Neural progenitor cell (in vitro differentiated cells): ENCODE data around the gene USP7. TPM values are rescaled to one million over a fixed set of nuclear protein-coding genes. Genes with fewer than 3 reads are reported as not detected.

Experiments used
- DNase-seq: peaks from one replicate; pipeline ENCODE4 v3.0.0-alpha.2; 2016; ENCODE audit warnings: low spot score
- H2AFZ ChIP-seq: fragments of 200-600 bp; sonication (generic); replicated peaks from 2 replicates; pipeline ENCODE4 v1.6.1; 2016; ENCODE audit warnings: antibody characterized with exemption
- H3F3A ChIP-seq: fragments of 200-600 bp; sonication (generic); 2 replicates; pipeline ENCODE4 v1.6.1; 2016; ENCODE audit warnings: antibody characterized with exemption, low read depth
- H3K27ac ChIP-seq: fragments of 200-600 bp; sonication (generic); 2 replicates; pipeline ENCODE4 v1.5.1; 2016; ENCODE audit warnings: mild to moderate bottlenecking
- H3K27me3 ChIP-seq: fragments of 200-600 bp; sonication (generic); 2 replicates; pipeline ENCODE4 v1.6.1; 2016; ENCODE audit warnings: mild to moderate bottlenecking, moderate library complexity
- H3K36me3 ChIP-seq: fragments of 200-600 bp; sonication (generic); 2 replicates; pipeline ENCODE4 v1.5.1; 2016
- H3K4me1 ChIP-seq: fragments of 200-600 bp; sonication (generic); 2 replicates; pipeline ENCODE4 v1.6.1; 2016; ENCODE audit warnings: mixed run types
- H3K4me2 ChIP-seq: fragments of 200-600 bp; sonication (generic); 2 replicates; pipeline ENCODE4 v1.6.1; 2016
- H3K4me3 ChIP-seq: fragments of 200-600 bp; sonication (generic); 2 replicates; pipeline ENCODE4 v1.5.1; 2016
- H3K79me2 ChIP-seq: fragments of 200-600 bp; sonication (generic); 2 replicates; pipeline ENCODE4 v1.6.1; 2016; ENCODE audit warnings: low read depth
- H3K9ac ChIP-seq: fragments of 200-600 bp; sonication (generic); 2 replicates; pipeline ENCODE4 v1.6.1; 2016
- H3K9me3 ChIP-seq: fragments of 200-600 bp; sonication (generic); 2 replicates; pipeline ENCODE4 v1.5.1; 2016; ENCODE audit warnings: low read depth
- H4K20me1 ChIP-seq: fragments of 200-600 bp; sonication (generic); 2 replicates; pipeline ENCODE4 v1.6.1; 2016; ENCODE audit warnings: low read depth
- H3K27ac Mint-ChIP-seq: 3 replicates; pipeline ENCODE4 v1.8.0; 2021; ENCODE audit warnings: mixed read lengths
- H3K27me3 Mint-ChIP-seq: 2 replicates; pipeline ENCODE4 v1.8.0; 2022; ENCODE audit warnings: low read depth, mild to moderate bottlenecking, inconsistent platforms, moderate library complexity, mixed read lengths; ENCODE audit not compliant: insufficient read depth
- H3K36me3 Mint-ChIP-seq: 3 replicates; pipeline ENCODE4 v1.8.0; 2021; ENCODE audit warnings: mixed read lengths
- H3K4me1 Mint-ChIP-seq: 3 replicates; pipeline ENCODE4 v1.8.0; 2021; ENCODE audit warnings: mixed read lengths
- H3K4me3 Mint-ChIP-seq: 3 replicates; pipeline ENCODE4 v1.8.0; 2021; ENCODE audit warnings: mild to moderate bottlenecking, moderate library complexity, mixed read lengths
- H3K9me3 Mint-ChIP-seq: 3 replicates; pipeline ENCODE4 v1.8.0; 2020; ENCODE audit warnings: mixed read lengths
- EZH2 ChIP-seq: fragments of 200-600 bp; sonication (generic); IDR thresholded peaks from 2 replicates; pipeline ENCODE4 v1.6.1; 2017; ENCODE audit warnings: antibody characterized with exemption, mild to moderate bottlenecking, moderate library complexity
- EZH2phosphoT487 ChIP-seq: fragments of 200-600 bp; sonication (generic); IDR thresholded peaks from 2 replicates; pipeline ENCODE4 v1.6.1; 2017; ENCODE audit warnings: antibody characterized with exemption
- total RNA-seq: library from RNA; depleted of rRNA; stranded (reverse); fragments of >200 nt; gene quantifications from 2 replicates; pipeline ENCODE4 v1.2.3, GENCODE V29; 2015; ENCODE audit warnings: low replicate concordance
- TF ChIP-seq, protein P1 (sequence below): fragments of 200-600 bp; sonication (generic); IDR thresholded peaks from 2 replicates; pipeline ENCODE4 v1.5.1; 2017; ENCODE audit warnings: antibody characterized with exemption, mild to moderate bottlenecking

Gene USP7
- total RNA-seq, 1 donor from 2014 or later = 90.3 TPM

DNA sequence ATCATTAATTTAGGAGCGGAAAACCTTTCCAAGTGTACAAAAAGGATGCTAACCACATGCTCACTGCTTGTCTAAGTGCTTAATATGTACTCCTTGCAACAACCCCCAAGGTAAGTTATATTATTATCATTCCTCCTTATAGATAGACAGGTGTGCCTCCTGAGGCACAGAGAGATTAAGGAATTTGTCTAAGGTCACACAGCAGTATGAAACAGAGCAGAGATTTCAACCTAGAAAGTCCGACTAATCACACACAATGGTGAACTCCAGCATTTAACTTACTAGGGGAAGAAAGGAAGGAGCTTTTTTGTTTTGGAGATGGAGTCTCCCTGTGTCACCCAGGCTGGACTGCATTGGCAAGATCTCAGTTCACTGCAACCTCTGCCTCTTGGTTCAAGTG lies 37.0 kb upstream of the USP7 start:
- H3K4me1 Mint-ChIP-seq = peaks cover 2% of the 10 kb centered on the region
- TF ChIP-seq, protein P1, sequence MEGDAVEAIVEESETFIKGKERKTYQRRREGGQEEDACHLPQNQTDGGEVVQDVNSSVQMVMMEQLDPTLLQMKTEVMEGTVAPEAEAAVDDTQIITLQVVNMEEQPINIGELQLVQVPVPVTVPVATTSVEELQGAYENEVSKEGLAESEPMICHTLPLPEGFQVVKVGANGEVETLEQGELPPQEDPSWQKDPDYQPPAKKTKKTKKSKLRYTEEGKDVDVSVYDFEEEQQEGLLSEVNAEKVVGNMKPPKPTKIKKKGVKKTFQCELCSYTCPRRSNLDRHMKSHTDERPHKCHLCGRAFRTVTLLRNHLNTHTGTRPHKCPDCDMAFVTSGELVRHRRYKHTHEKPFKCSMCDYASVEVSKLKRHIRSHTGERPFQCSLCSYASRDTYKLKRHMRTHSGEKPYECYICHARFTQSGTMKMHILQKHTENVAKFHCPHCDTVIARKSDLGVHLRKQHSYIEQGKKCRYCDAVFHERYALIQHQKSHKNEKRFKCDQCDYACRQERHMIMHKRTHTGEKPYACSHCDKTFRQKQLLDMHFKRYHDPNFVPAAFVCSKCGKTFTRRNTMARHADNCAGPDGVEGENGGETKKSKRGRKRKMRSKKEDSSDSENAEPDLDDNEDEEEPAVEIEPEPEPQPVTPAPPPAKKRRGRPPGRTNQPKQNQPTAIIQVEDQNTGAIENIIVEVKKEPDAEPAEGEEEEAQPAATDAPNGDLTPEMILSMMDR = no peak
- TF ChIP-seq EZH2 (no peak), EZH2phosphoT487 (no peak)
- H3K27me3 ChIP-seq = no peaks in the 10 kb centered on the region
- H3K27ac Mint-ChIP-seq = no peak overlapping the region
- H3K36me3 Mint-ChIP-seq = no peaks in the 10 kb centered on the region
- H3K27me3 Mint-ChIP-seq = peaks cover 5% of the 10 kb centered on the region
- H3K9me3 ChIP-seq = no peaks in the 10 kb centered on the region
- H3K27ac ChIP-seq = no peak overlapping the region
- no peak for DNase-seq
- H3K36me3 ChIP-seq = no peaks in the 10 kb centered on the region
- no peak overlapping the region for H3K4me2 ChIP-seq
- H3K9me3 Mint-ChIP-seq = no peaks in the 10 kb centered on the region
- H3F3A ChIP-seq = no peaks in the 10 kb centered on the region
- no peaks in the 10 kb centered on the region for H3K79me2 ChIP-seq
- no peak overlapping the region for H3K4me3 Mint-ChIP-seq
- no peak overlapping the region for H3K9ac ChIP-seq
- H3K4me1 ChIP-seq = no peaks in the 10 kb centered on the region
- H4K20me1 ChIP-seq = no peaks in the 10 kb centered on the region
- no peak overlapping the region for H2AFZ ChIP-seq
- H3K4me3 ChIP-seq = no peak overlapping the region

DNA sequence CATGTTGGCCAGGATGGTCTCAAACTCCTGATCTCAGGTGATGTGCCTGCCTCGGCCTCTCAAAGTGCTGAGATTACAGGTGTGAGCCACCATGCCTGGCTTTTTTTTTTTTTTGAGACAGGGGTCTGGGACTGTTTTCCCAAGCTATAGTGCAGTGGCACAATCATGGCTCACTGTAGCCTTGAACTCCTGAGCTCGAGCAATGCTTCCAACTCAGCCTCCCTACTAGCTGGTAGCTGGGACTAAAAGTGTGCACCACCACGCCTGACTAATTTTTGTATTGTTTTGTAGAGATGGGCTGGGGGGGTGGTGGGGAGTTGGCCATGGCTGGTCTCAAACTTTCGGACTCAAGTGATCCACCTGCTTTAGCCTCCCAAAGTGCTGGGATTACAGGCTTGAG lies 36.1 kb upstream of the USP7 start:
- Histone ChIP-seq H3K4me1 (no peaks in the 10 kb centered on the region), H3K27me3 (no peaks in the 10 kb centered on the region), H2AFZ (no peak overlapping the region), H3K9ac (no peak overlapping the region), H3K36me3 (no peaks in the 10 kb centered on the region), H3K4me2 (no peak overlapping the region), H3K27ac (no peak overlapping the region), H3K79me2 (no peaks in the 10 kb centered on the region), H4K20me1 (no peaks in the 10 kb centered on the region), H3K4me3 (no peak overlapping the region), H3K9me3 (no peaks in the 10 kb centered on the region), H3F3A (no peaks in the 10 kb centered on the region)
- Mint-ChIP-seq H3K36me3 (no peaks in the 10 kb centered on the region), H3K4me3 (no peak overlapping the region), H3K9me3 (no peaks in the 10 kb centered on the region), H3K4me1 (peaks cover 2% of the 10 kb centered on the region), H3K27ac (no peak overlapping the region), H3K27me3 (peaks cover 5% of the 10 kb centered on the region)
- TF ChIP-seq EZH2phosphoT487 (no peak), EZH2 (no peak)
- TF ChIP-seq, protein P1 = no peak
- no peak for DNase-seq

GRCh38 chr16:8998108-8998507 lies 34.4 kb upstream of the USP7 start:
- Histone ChIP-seq H2AFZ (no peak overlapping the region), H3K79me2 (no peaks in the 10 kb centered on the region), H3K36me3 (no peaks in the 10 kb centered on the region), H3F3A (no peaks in the 10 kb centered on the region), H3K9ac (no peak overlapping the region), H3K9me3 (no peaks in the 10 kb centered on the region), H3K27ac (no peak overlapping the region), H3K4me3 (no peak overlapping the region), H4K20me1 (no peaks in the 10 kb centered on the region), H3K4me2 (no peak overlapping the region), H3K4me1 (no peaks in the 10 kb centered on the region), H3K27me3 (no peaks in the 10 kb centered on the region)
- Mint-ChIP-seq H3K4me1 (peaks cover 2% of the 10 kb centered on the region), H3K27ac (no peak overlapping the region), H3K4me3 (no peak overlapping the region), H3K27me3 (peaks cover 11% of the 10 kb centered on the region), H3K36me3 (no peaks in the 10 kb centered on the region), H3K9me3 (no peaks in the 10 kb centered on the region)
- DNase-seq = no peak
- TF ChIP-seq EZH2phosphoT487 = no peak
- no peak for TF ChIP-seq EZH2
- TF ChIP-seq, protein P1 = no peak
